AG10803 (cell line): Measurements from ENCODE around the gene KRTAP20-4.

Experiments used
- DNase-seq: peaks from one replicate; pipeline ENCODE4 v3.0.0; 2010; ENCODE audit warnings: low read depth
- H3K4me3 ChIP-seq: 2 replicates; pipeline ENCODE4 v1.5.1; 2011; ENCODE audit warnings: mild to moderate bottlenecking, low read length, control low read depth
- CTCF ChIP-seq: conservative IDR thresholded peaks from 2 replicates; pipeline ENCODE4 v1.5.1; 2011; ENCODE audit warnings: mild to moderate bottlenecking, low read length, control low read depth, inconsistent platforms

The KRTAP20-4 gene

GRCh38 chr21:30620522-30620921, at the start of gene KRTAP20-4:
Gene KRTAP20-4, plus strand, starts transcription at chr21:30620627.
- H3K4me3 ChIP-seq: no peak within 1 kb of the TSS
- no peak for TF ChIP-seq CTCF
- DNase-seq: no peak

GRCh38 chr21:30577766-30578165, 42.7 kb upstream of the KRTAP20-4 start:
- no peak for DNase-seq
- no peak for TF ChIP-seq CTCF
- no peak overlapping the region for H3K4me3 ChIP-seq

GRCh38 chr21:30579346-30579745, 41.1 kb upstream of the KRTAP20-4 start:
- TF ChIP-seq CTCF: no peak
- H3K4me3 ChIP-seq: no peak overlapping the region
- DNase-seq: no peak

GRCh38 chr21:30580132-30580531, 40.3 kb upstream of the KRTAP20-4 start:
- DNase-seq: no peak
- no peak overlapping the region for H3K4me3 ChIP-seq
- no peak for TF ChIP-seq CTCF

GRCh38 chr21:30582870-30583269, 37.6 kb upstream of the KRTAP20-4 start:
- no peak for DNase-seq
- H3K4me3 ChIP-seq: no peak overlapping the region
- no peak for TF ChIP-seq CTCF

GRCh38 chr21:30590297-30590696, 30.1 kb upstream of the KRTAP20-4 start, which contains the start of gene KRTAP22-2:
Gene KRTAP22-2, minus strand, starts transcription at chr21:30590397.
- no peak within 1 kb of the TSS for H3K4me3 ChIP-seq
- DNase-seq: no peak
- TF ChIP-seq CTCF: no peak

GRCh38 chr21:30592140-30592539, 28.3 kb upstream of the KRTAP20-4 start, which contains the start of gene KRTAP6-3:
Gene KRTAP6-3, plus strand, starts transcription at chr21:30592440. Its CDS starts 6 bp downstream, at chr21:30592446.
- DNase-seq: no peak
- no peak within 1 kb of the TSS for H3K4me3 ChIP-seq
- no peak for TF ChIP-seq CTCF
